IPS DF 6.9 (cell line): Measurements from ENCODE around the gene NIPBL.
A peak's percentile ranks its signal among the peaks of the same experiment; 100 is the strongest.
"Not testable (repeated sequence)": the region's sequence is repeated elsewhere in the genome, so short reads cannot be mapped to it uniquely, and the experiment has no call there.

Source experiments
- DNase-seq: peaks from one replicate; pipeline ENCODE4 v3.0.0-alpha.2; 2013; ENCODE audit warnings: low read depth, low spot score
- H3K27ac ChIP-seq: one replicate; pipeline ENCODE4 v1.5.1; 2013; ENCODE audit warnings: low read length, control low read depth
- H3K27me3 ChIP-seq: 2 replicates; pipeline ENCODE4 v1.6.1; 2013; ENCODE audit warnings: mild to moderate bottlenecking, low read length; ENCODE audit not compliant: control insufficient read depth, insufficient read depth
- H3K36me3 ChIP-seq: 2 replicates; pipeline ENCODE4 v1.6.1; 2013; ENCODE audit warnings: low read length; ENCODE audit not compliant: control insufficient read depth, insufficient read depth
- H3K4me1 ChIP-seq: 2 replicates; pipeline ENCODE4 v1.6.1; 2013; ENCODE audit warnings: low read length; ENCODE audit not compliant: control insufficient read depth, insufficient read depth
- H3K4me3 ChIP-seq: 2 replicates; pipeline ENCODE4 v1.5.1; 2013; ENCODE audit warnings: mild to moderate bottlenecking, low read length
- H3K9me3 ChIP-seq: 2 replicates; pipeline ENCODE4 v1.6.1; 2013; ENCODE audit warnings: low read length, inconsistent platforms; ENCODE audit not compliant: control insufficient read depth, insufficient read depth
- WGBS: extraction: QIAGEN DNeasy Blood & Tissue Kit; methylation state at CpG from one replicate; pipeline ENCODE4 v1.1.7; 2013; ENCODE audit warnings: mixed read lengths, missing lambda C conversion rate; ENCODE audit not compliant: insufficient read length, insufficient coverage; 5-methylcytosine and 5-hydroxymethylcytosine counted together

NIPBL gene

GRCh38 chr5:37082977-37083376 is 206.4 kb downstream of the NIPBL start:
- H3K4me3 ChIP-seq, H3K27ac ChIP-seq, DNase-seq, H3K9me3 ChIP-seq, H3K4me1 ChIP-seq, H3K36me3 ChIP-seq: not testable (repeated sequence)
- H3K27me3 ChIP-seq = peaks cover 19% of the 10 kb centered on the region
- WGBS = no CpG with 5 or more reads among the region's 2 CpGs

GRCh38 chr5:37086026-37086425 is 209.5 kb downstream of the NIPBL start:
- peaks cover 24% of the 10 kb centered on the region for H3K27me3 ChIP-seq
- H3K4me1 ChIP-seq, H3K36me3 ChIP-seq, DNase-seq, H3K9me3 ChIP-seq, H3K27ac ChIP-seq, H3K4me3 ChIP-seq: not testable (repeated sequence)
- no CpG with 5 or more reads among the region's 1 CpG for WGBS

DNA sequence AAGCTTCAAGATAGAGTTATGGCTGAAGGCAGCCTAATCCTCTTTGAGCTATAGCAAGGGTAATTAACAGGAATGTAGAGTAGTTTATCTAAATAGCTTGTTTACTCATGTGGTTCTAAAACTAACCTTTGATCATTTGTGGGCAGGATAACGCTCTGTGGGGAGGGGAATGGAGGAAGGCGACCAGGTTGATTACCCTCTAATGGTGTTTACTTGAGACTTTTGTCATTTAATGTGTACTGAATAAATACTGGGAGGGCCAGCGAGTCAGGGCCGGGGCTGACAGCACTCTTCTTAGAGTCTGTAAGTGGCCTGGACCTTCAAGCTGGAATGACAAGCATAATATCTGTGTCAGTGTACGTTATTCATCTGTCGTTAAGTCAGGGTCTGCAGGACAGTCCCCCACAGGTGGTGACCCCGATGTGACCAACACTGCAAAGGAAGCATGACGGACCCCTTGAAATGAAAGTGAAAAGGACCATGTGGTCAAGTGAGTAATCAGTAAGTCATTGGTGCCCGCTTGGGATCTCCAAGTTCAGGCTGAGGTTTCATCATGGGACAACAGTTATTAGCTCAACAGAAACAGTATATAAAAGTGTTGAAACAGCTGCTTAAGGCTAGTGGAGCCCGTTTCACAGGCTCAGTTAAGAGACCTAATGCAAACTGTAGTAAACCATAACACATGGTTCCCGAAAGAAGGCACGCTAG is 210.1 kb downstream of the NIPBL start:
- Histone ChIP-seq H3K4me1 (no peaks in the 10 kb centered on the region), H3K36me3 (no peaks in the 10 kb centered on the region), H3K4me3 (no peak overlapping the region), H3K27me3 (peaks cover 24% of the 10 kb centered on the region), H3K9me3 (no peaks in the 10 kb centered on the region), H3K27ac (no peak overlapping the region)
- DNase-seq = peak; percentile 7
- WGBS = no CpG with 5 or more reads among the region's 12 CpGs

DNA sequence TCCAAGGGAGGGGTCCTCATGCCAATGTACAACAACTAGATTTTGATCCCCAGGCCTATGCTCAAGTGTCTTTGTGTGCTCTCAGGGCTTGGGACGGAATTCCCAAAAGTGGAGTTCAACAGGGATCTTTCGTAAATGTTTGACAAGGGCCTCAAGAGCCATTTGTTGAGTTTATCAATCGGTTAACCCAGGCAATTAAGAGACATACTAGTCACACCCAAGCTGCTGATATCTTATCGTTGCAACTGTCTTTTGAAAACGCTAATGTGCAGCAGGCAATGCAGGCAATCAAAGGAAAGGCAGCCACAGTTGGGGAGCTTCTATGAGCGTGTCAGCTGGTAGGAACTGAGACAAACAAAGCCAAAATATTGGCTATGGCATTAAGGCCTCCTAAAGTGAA is 211.4 kb downstream of the NIPBL start:
- H3K27me3 ChIP-seq = peaks cover 24% of the 10 kb centered on the region
- no CpG with 5 or more reads among the region's 6 CpGs for WGBS
- no peaks in the 10 kb centered on the region for H3K9me3 ChIP-seq
- DNase-seq = no peak
- H3K4me3 ChIP-seq = no peak overlapping the region
- no peaks in the 10 kb centered on the region for H3K4me1 ChIP-seq
- no peaks in the 10 kb centered on the region for H3K36me3 ChIP-seq
- no peak overlapping the region for H3K27ac ChIP-seq

GRCh38 chr5:37090123-37090726 is 213.7 kb downstream of the NIPBL start:
- DNase-seq = no peak
- H3K9me3 ChIP-seq = no peaks in the 10 kb centered on the region
- H3K4me1 ChIP-seq = no peaks in the 10 kb centered on the region
- no peak overlapping the region for H3K27ac ChIP-seq
- no CpG with 5 or more reads among the region's 7 CpGs for WGBS
- no peak overlapping the region for H3K4me3 ChIP-seq
- no peaks in the 10 kb centered on the region for H3K36me3 ChIP-seq
- peaks cover 20% of the 10 kb centered on the region for H3K27me3 ChIP-seq

GRCh38 chr5:37090781-37091180 is 214.2 kb downstream of the NIPBL start:
- no peaks in the 10 kb centered on the region for H3K4me1 ChIP-seq
- whole genome bisulfite sequencing = no CpG with 5 or more reads among the region's 2 CpGs
- H3K4me3 ChIP-seq = no peak overlapping the region
- DNase-seq = no peak
- H3K27me3 ChIP-seq = peaks cover 15% of the 10 kb centered on the region
- no peak overlapping the region for H3K27ac ChIP-seq
- H3K36me3 ChIP-seq = no peaks in the 10 kb centered on the region
- H3K9me3 ChIP-seq = no peaks in the 10 kb centered on the region

- not testable (repeated sequence) for H3K27ac ChIP-seq, H3K9me3 ChIP-seq, H3K36me3 ChIP-seq, DNase-seq, H3K27me3 ChIP-seq, H3K4me1 ChIP-seq, H3K4me3 ChIP-seq
- no CpG with 5 or more reads among the region's 4 CpGs for WGBS
Measured at GRCh38 chr5:37093795-37094194, 217.2 kb downstream of the NIPBL start.

DNA sequence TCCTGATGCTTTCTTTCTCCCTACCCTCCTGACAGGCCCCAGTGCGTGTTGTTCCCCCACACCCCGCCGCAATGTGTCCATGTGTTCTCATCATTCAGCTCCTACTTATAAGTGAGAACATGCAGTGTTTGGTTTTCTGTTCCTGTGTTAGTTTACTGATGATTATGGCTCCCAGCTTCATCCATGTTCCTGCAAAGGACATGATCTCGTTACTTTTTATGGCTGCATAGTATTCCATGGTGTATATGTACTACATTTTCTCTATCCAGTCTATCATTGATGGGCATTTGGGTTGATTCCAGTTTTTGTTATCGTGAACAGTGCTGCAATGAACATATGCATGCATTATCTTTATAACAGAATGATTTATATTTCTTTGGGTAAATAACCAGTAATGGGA is 222.7 kb downstream of the NIPBL start:
- not testable (repeated sequence) for DNase-seq, H3K27ac ChIP-seq, H3K9me3 ChIP-seq, H3K27me3 ChIP-seq, H3K4me1 ChIP-seq, H3K36me3 ChIP-seq, H3K4me3 ChIP-seq
- WGBS = no CpG with 5 or more reads among the region's 5 CpGs

DNA sequence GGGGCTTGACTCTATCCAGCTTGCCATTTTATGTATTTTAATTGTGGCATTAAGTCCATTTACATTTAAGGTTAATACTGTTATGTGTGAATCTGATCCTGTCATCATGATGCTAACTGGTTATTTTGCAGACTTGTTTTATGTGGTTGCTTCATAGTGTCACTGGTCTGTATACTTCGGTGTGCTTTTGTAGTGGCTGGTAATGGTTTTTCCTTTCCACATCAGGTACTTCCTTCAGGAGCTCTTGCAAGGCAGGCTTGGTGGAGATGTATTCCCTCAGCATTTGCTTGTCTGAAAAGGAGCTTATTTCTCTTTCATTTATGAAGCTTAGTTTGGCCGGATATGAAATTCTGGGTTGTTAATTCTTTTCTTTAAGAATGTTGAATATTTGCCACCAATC is 226.7 kb downstream of the NIPBL start:
- no peak for DNase-seq
- Histone ChIP-seq H3K27me3 (no peaks in the 10 kb centered on the region), H3K4me1 (no peaks in the 10 kb centered on the region), H3K36me3 (no peaks in the 10 kb centered on the region), H3K4me3 (no peak overlapping the region), H3K27ac (no peak overlapping the region), H3K9me3 (no peaks in the 10 kb centered on the region)
- WGBS = no CpG with 5 or more reads among the region's 2 CpGs

DNA sequence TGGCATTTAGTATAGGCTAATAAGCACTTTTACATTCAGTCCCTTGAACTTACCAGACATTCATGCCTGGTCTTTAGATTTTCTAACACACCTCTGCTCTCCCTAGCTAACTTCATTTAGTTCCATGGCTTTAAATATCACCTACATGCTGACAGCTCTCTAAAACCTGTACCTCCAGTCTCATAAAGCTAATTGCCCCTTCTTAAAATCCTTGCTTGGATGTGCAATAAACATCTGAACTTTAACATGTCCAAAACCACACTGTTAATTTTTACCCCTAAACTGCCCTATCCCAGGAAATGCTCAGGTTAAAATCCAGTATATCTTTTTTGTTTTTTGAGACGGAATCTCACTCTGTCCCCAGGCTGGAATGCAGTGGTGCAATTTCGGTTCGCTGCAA is 232.8 kb downstream of the NIPBL start:
- DNase-seq = no peak
- H3K9me3 ChIP-seq = no peaks in the 10 kb centered on the region
- no CpG with 5 or more reads among the region's 3 CpGs for WGBS
- H3K27me3 ChIP-seq = no peaks in the 10 kb centered on the region
- no peak overlapping the region for H3K27ac ChIP-seq
- H3K36me3 ChIP-seq = no peaks in the 10 kb centered on the region
- H3K4me1 ChIP-seq = no peaks in the 10 kb centered on the region
- no peak overlapping the region for H3K4me3 ChIP-seq

GRCh38 chr5:37110135-37110534 is 233.6 kb downstream of the NIPBL start:
- Histone ChIP-seq H3K4me3 (no peak overlapping the region), H3K36me3 (no peaks in the 10 kb centered on the region), H3K9me3 (no peaks in the 10 kb centered on the region), H3K27ac (no peak overlapping the region), H3K27me3 (no peaks in the 10 kb centered on the region), H3K4me1 (no peaks in the 10 kb centered on the region)
- WGBS = no CpG with 5 or more reads among the region's 1 CpG
- no peak for DNase-seq
